Smooth muscle cell (in vitro differentiated cells): ENCODE results near the gene RGS7. TPM values are rescaled to one million over a fixed set of nuclear protein-coding genes. Genes with fewer than 3 reads are reported as not detected.

ENCODE experiments used
- DNase-seq: peaks from one replicate; lab custom pipeline; 2025; ENCODE audit not compliant: unreplicated experiment; lab: John Stamatoyannopoulos, UW
- H2AFZ ChIP-seq: fragments of 200-600 bp; sonication (generic); 2 replicates; pipeline ENCODE4 v1.6.0; 2016; ENCODE audit warnings: antibody characterized with exemption, low read depth, mild to moderate bottlenecking
- H3F3A ChIP-seq: fragments of 200-600 bp; sonication (generic); 2 replicates; pipeline ENCODE4 v1.6.0; 2017; ENCODE audit warnings: antibody characterized with exemption, low read depth
- H3K27ac ChIP-seq: fragments of 200-600 bp; sonication (generic); 2 replicates; pipeline ENCODE4 v1.5.1; 2016; ENCODE audit warnings: low read depth, mild to moderate bottlenecking
- H3K27me3 ChIP-seq: fragments of 200-600 bp; sonication (generic); 2 replicates; pipeline ENCODE4 v1.6.1; 2016; ENCODE audit warnings: low read depth, mild to moderate bottlenecking
- H3K36me3 ChIP-seq: fragments of 200-600 bp; sonication (generic); 2 replicates; pipeline ENCODE4 v1.5.1; 2016; ENCODE audit warnings: low read depth
- H3K4me1 ChIP-seq: fragments of 200-600 bp; sonication (generic); 2 replicates; pipeline ENCODE4 v1.5.1; 2016; ENCODE audit warnings: low read depth
- H3K4me2 ChIP-seq: fragments of 200-600 bp; sonication (generic); 2 replicates; pipeline ENCODE4 v1.6.0; 2016; ENCODE audit warnings: mild to moderate bottlenecking
- H3K4me3 ChIP-seq: fragments of 200-600 bp; sonication (generic); 2 replicates; pipeline ENCODE4 v1.5.1; 2016; ENCODE audit warnings: mild to moderate bottlenecking
- H3K79me2 ChIP-seq: fragments of 200-600 bp; sonication (generic); 2 replicates; pipeline ENCODE4 v1.6.0; 2016; ENCODE audit warnings: low read depth, mild to moderate bottlenecking
- H3K9ac ChIP-seq: fragments of 200-600 bp; sonication (generic); 2 replicates; pipeline ENCODE4 v1.6.0; 2016; ENCODE audit warnings: low read depth
- H3K9me3 ChIP-seq: fragments of 200-600 bp; sonication (generic); replicated peaks from 2 replicates; pipeline ENCODE4 v1.5.1; 2016; ENCODE audit warnings: low read depth
- H4K20me1 ChIP-seq: fragments of 200-600 bp; sonication (generic); 2 replicates; pipeline ENCODE4 v1.6.0; 2016; ENCODE audit warnings: low read depth
- CTCF ChIP-seq: fragments of 200-600 bp; sonication (generic); IDR thresholded peaks from 2 replicates; pipeline ENCODE4 v1.5.1; 2017; ENCODE audit warnings: borderline replicate concordance, mild to moderate bottlenecking, antibody characterized with exemption; ENCODE audit not compliant: insufficient read depth, poor library complexity, severe bottlenecking
- WGBS: methylation state at CpG from one replicate; pipeline ENCODE4 v1.1.7; 2016; ENCODE audit warnings: low lambda C conversion rate; 5-methylcytosine and 5-hydroxymethylcytosine counted together
- polyA plus RNA-seq: library from polyadenylated mRNA; unstranded; fragments of >200 nt; fragmentation: Nextera tagmentation; extraction: Ambion mirVana; gene quantifications from 2 replicates; pipeline ENCODE4 v1.2.1, GENCODE V29; 2016
- total RNA-seq: library from RNA; depleted of rRNA; stranded (reverse); fragments of >200 nt; gene quantifications from 2 replicates; pipeline ENCODE4 v1.2.3, GENCODE V29; 2014

The RGS7 gene
- total and polyA plus RNA-seq, 2 experiments from 2014 or later = 0.16 TPM; not detected in 1

- WGBS = 91% methylated on average over 5 of the region's 5 CpGs
- Histone ChIP-seq H2AFZ (no peak overlapping the region), H3K9me3 (no peaks in the 10 kb centered on the region), H4K20me1 (no peaks in the 10 kb centered on the region), H3K9ac (no peak overlapping the region), H3K79me2 (no peaks in the 10 kb centered on the region), H3K4me3 (no peak overlapping the region), H3K27ac (no peak overlapping the region), H3K4me2 (no peak overlapping the region), H3K36me3 (no peaks in the 10 kb centered on the region), H3F3A (no peaks in the 10 kb centered on the region), H3K27me3 (no peaks in the 10 kb centered on the region), H3K4me1 (no peaks in the 10 kb centered on the region)
- DNase-seq = no peak
- TF ChIP-seq CTCF = no peak
Measured at GRCh38 chr1:241229711-241230110, 127.3 kb downstream of the RGS7 start.

- 87% methylated on average over 11 of the region's 11 CpGs for WGBS
Measured at GRCh38 chr1:241229216-241229615, 127.8 kb downstream of the RGS7 start.

GRCh38 chr1:241228339-241228738 is 128.7 kb downstream of the RGS7 start:
- H3K4me1 ChIP-seq = no peaks in the 10 kb centered on the region
- 90% methylated on average over 4 of the region's 4 CpGs for WGBS

More at GRCh38 chr1:241229216-241229615, 127.8 kb downstream of the RGS7 start:
- H3K4me3 ChIP-seq = no peak overlapping the region
- H3K4me2 ChIP-seq = no peak overlapping the region
- no peaks in the 10 kb centered on the region for H3F3A ChIP-seq
- no peaks in the 10 kb centered on the region for H3K27me3 ChIP-seq
- TF ChIP-seq CTCF = no peak
- H3K4me1 ChIP-seq = no peaks in the 10 kb centered on the region
- no peak overlapping the region for H3K9ac ChIP-seq
- H4K20me1 ChIP-seq = no peaks in the 10 kb centered on the region
- H3K79me2 ChIP-seq = no peaks in the 10 kb centered on the region
- no peak for DNase-seq
- H3K27ac ChIP-seq = no peak overlapping the region
- no peaks in the 10 kb centered on the region for H3K9me3 ChIP-seq
- H3K36me3 ChIP-seq = no peaks in the 10 kb centered on the region
- no peak overlapping the region for H2AFZ ChIP-seq

More at GRCh38 chr1:241228339-241228738, 128.7 kb downstream of the RGS7 start:
- Histone ChIP-seq H3K79me2 (no peaks in the 10 kb centered on the region), H3K27me3 (no peaks in the 10 kb centered on the region), H2AFZ (no peak overlapping the region), H3F3A (no peaks in the 10 kb centered on the region), H4K20me1 (no peaks in the 10 kb centered on the region), H3K9me3 (no peaks in the 10 kb centered on the region), H3K27ac (no peak overlapping the region), H3K4me2 (no peak overlapping the region), H3K4me3 (no peak overlapping the region), H3K36me3 (no peaks in the 10 kb centered on the region), H3K9ac (no peak overlapping the region)
- TF ChIP-seq CTCF = no peak
- DNase-seq = no peak
